HG03571 (cell line): Measurements from ENCODE around the gene PDE6D.

Source experiments
- ATAC-seq: cut with Tn5 transposase; IDR thresholded peaks from one replicate; pipeline ENCODE4 v1.9.1; 2021; ENCODE audit not compliant: unreplicated experiment

PDE6D gene

DNA sequence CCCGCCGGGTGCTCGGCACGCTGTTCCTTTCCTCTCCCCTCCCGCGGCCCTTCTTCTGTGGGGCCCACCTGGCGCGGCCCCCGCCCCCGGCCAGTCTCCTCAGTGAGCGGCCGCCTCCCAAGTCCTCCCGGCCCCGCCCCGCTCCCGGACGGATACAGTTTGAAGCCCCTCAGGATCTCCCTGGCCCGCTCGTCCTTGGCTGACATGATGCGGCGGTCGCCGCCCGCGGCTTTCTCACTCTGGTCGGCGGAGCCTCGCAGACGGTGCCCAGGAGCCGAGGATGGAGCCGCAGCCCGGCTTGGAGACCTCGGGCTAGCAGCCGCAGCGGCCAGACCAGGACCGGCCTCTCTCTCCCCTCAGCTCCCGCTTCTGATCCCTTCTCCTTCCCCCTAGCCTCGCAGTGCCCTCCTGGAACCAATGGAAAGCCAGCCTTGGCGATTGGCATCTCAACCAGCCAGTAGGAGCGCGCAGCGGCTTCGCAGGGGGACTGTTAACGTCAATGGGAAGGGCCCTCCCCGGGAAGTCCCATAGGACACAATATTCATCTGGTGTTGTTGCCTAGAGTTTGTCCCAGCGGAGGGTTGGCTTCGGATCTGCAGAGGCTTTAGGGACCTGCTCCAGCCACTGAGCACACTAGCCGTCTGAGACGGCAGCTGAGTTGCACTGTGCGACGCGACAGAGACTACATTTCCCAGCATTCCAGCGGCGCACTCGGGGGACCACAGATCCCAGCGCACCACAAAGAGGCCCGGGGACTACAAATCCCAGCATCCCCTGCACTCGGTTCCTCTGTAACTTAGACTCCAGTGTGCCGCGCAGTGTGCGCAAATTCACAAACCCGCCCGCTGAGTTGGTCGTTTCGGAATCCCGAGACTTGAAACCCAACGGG, at the start of gene PDE6D:
Gene PDE6D (minus strand): TSS at position 374 of the 889 bp plus-strand sequence. CDS start 168 bp downstream, at position 206.
- ATAC-seq = peak; percentile 87

DNA sequence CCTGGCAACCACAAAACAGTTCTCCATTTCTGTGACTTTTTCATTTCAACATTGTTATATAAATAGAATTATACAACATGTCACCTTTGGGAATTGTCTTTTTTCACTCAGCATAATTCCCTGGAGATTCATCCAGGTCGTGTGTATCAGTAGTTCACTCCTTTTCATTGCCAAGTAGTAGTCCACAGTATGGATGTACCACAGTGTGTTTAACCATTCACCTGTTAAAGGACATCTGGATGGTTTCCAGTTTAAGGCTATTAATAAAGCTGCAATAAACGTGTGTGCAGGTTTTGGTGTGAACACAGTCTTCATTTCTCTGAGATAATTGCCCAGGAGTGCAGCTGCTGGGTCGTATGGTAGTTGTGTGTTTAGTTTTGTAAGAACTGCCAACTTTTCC, 40.8 kb upstream of the PDE6D start:
- no peak for ATAC-seq

DNA sequence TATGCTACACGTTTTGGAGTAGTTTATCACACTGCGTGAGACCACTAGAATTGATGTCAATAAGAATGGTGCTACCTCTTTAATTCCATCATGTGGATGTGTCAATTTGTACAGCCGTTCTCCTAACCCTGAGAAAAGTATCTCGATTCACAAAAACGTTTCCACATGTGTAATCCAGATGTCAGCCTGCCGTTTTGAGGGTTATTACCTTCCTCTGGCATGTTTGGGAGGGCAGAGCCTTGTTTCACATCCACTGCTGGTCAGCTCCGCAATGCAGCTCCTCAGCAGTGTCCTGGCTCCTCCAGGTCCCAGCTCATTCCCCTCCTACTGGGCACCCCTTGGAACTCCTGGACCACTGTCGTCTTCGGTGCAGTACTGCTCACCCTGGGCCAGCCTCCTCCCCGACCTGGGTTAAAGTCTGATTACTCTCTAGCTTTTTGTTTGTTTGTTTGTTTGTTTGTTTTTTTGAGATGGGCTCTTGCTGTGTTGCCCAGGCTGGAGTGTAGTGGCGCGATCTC, 39.8 kb upstream of the PDE6D start:
- ATAC-seq = no peak

DNA sequence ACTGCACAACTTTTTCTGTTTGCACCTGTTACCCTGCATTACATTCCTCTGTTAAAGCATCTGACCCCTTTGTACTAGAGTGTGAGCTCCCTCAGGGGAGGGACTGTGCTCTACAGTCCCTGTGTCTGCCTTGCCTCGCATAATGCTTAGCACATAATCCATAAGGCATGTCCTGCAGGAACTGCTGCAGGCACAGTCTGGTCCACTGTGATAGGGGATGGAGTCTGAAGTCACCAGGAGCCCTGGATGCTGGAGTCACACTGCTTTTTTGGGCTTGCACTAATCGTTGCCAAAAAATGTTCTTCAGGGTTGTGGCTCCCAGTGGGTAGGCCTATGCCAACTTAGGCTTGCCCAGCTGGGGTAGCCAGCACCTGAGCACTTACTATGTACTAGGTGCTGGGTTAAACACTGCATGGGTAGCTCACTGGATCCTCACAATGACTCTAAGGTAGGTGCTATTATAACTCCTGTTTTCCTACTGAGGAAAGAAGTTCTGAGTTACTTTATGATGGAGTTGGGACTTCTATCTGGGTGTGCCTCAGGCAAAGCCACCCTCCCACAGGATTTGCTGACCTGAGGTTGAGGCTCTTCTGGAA, 38.5 kb upstream of the PDE6D start:
- ATAC-seq = no peak

DNA sequence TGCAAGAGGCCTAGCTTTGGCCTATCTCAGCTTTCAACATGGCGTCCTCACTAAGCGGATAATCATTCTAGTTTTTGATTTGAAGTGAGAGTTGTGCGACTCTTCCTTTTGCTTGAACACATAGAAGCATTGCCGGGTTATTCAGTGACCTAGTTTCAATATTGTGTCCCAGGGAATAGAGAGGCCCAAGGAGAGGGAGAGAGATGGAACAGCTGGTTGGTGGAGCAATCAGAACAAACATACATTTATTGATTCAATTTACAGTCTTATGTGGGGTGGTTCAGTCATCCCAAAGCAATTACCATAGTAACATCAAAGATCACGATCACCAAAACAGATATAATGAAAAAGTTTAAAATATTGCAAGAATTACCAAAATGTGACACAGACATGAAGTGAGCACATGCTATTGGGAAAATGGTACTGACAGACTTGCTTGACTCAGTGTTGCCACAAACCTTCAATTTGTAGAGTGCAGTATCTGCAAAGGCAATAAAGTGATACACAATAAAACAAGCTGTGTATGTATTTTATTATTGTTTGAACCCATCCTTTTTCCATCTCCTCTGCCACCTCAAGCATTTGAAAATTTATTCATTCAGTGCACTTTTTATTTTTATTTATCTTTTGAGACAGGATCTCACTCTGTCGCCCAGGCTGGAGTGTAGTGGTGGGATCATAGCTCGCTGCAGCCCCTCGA, 35.4 kb upstream of the PDE6D start:
- ATAC-seq = no peak

DNA sequence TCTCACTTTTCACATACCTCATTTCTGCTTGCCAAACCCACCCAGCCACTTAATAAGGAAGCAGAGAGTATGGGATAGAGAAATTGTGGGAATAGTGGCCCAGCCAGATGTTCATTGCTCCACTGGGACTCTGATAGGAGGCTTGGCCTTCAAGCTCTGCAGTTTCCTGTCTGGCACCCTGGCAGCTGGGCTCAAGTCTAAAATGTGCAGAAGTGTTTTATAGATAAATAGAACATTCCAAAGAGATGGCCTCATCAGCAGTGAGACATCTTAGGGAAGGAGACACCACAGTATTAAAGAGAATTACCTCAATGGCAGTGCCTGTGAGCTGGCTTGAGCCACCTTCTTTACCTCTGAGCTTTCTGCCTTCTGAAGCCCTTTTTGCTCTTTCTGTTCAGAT, 29.8 kb upstream of the PDE6D start:
- ATAC-seq = no peak

DNA sequence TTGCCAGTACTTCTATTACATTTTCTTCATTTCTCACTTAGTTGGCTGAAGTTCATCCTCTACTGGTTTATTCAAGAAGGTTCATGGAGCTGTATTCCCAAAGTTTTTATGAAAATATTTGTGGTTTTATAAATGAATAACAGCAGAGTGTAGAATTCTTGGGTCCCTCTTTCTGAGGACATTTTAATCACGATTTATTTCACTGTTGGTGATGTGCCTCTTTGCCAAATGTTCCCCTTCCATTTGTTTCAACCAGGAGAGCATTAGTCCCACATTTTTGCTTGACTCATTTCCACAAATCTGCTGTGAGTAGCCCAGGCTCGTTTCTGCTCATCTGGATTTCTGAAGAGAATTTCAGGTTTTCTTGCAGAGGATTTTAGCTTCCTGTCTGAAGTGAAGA, 25.9 kb upstream of the PDE6D start:
- ATAC-seq = no peak

DNA sequence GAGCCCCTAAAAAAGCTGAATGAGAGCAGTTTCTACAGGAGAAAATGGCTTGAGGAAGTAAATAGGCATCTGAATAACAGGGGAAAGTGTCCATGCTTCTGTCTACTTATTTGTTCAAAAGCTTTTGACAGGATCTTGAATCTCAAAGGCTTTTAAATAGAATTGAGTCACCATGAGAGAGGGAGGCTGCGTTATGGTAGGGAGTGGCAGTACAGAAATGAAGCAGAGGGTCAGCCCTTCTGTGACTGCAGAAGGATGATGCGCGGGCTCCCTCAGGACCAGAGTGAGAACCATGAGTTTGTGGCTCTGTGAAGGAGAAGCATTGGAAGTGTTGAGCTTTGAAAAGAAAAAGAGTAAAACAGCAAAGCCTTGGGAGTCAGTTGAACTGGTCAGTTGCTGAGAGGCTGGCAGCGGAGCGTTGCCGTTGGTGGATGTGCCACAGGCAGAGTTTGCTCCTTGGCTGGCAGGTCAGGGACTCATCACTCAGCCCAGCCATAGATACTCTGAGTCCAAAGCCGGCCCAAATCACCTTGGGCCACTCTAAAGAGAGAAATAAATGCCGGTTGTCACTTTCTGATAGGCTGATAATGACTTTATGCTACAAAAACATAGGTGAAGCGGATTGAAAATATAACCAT, 22.5 kb upstream of the PDE6D start:
- no peak for ATAC-seq

DNA sequence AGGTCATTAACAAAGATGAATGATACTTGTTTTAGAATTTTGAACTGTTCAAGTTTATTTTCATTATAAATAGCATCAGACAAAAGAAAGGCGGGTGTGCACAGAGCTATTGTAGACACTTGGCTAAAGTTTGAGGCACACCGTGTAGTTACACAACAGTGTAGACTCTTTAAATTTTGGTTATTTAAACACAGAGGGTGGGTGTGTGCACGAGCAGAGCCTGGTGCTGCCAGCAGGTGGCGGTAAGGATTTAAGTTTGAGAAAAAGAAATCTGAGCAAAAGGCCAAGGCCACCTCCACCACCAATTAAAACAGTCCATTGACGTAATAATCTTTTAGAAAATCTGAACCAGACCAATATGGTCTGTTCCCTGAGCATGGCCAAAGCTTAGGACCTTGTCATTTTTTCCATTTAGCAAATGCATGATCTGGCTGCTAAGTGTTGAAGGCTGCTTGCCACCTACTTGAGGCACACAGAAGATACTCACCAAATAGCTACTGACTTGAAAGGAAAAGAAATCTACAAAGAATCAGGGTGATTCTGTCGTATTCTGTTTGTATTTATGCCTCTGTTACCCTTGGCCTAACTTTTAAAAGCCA, 19.5 kb upstream of the PDE6D start:
- no peak for ATAC-seq

DNA sequence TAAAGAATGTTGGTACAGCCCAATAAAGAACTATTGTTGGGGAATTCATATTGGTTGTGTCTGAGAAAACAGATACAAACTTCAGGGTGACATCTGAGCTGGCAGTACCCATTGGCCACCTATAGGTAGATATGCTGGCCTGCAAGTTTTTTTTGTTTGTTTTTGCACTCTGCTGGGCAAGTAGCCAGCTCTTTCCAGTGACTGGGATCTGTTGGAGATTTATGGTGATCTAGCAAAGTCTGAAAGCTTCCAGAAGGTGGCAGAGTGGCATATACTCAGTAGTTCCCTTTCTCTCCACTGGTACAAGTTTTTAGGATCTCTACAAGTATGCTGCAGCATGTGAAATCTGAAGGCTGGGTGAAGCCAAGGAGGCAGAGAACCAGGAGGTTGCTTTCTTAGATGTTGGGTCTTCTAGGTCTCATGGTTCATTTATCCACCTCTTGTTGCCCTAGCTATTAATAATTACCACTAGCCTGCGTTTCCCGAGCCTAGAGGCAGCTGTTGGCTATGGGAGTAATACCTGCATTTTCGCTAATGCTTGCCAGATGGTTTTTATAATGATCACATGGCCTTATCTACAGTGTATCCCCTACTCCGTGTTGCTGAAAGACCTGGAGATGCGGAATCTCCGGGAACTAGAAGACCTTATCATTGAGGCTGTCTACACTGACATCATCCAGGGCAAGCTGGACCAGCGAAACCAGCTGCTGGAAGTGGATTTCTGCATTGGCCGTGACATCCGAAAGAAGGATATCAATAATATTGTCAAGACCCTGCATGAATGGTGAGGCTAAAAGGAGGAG, 14.6 kb upstream of the PDE6D start:
- no peak for ATAC-seq

DNA sequence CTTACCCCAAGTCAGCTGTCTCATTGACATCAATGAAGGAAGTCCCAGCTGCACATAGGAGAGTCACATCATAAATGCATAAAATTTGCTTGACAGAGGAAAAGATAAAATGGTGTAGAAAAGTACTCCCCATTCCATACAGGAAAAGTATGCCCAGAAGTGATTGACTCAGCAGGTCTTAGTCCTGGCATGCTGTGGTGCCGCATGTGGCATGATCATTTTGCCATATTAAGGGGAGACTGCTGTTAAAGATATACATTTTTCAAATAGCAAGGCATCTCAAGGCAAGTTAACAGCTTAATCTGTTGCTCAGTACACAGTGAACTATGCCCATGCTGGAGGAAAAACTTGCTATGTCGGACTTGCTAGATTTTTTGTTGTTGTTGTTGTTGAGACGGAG, 13.3 kb upstream of the PDE6D start:
- no peak for ATAC-seq

DNA sequence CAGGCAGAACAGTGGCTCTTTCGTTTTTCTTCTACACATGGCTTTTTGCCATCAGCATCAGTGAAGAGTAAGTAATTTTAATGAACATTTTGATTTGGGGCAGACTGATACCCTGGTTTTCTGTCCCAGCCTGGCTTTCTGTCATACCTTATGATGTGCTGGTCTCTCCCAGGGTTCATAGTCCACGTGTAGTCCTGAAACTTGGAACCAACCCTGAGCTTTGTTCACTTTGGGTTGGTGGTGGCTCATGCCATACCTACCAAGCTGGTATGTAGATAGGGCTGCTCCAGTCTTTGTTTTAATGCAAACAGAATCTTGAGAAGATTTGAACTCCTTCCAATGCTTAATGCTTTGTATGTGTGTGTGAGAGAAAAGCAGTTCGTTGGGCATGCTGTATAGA, 10.0 kb upstream of the PDE6D start:
- ATAC-seq = no peak

DNA sequence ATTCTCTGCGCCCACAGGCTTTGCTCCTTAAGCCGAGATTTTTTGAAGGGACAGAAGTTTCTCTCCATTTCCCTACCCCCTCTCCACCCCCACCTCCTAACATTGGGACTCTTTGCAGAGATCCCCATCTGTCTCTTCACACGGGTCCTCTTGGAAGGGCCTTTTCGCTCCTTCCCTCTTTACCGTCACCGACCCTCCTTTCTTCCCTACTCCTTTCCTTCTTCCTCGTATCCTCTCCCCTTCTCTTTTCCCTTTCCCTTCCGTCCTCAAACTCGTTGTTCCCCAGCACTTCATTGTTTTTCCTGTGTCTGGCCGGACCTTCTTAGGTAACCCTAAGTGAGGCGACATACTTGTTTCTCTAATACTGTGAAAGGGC, 5.8 kb upstream of the PDE6D start:
- no peak for ATAC-seq

DNA sequence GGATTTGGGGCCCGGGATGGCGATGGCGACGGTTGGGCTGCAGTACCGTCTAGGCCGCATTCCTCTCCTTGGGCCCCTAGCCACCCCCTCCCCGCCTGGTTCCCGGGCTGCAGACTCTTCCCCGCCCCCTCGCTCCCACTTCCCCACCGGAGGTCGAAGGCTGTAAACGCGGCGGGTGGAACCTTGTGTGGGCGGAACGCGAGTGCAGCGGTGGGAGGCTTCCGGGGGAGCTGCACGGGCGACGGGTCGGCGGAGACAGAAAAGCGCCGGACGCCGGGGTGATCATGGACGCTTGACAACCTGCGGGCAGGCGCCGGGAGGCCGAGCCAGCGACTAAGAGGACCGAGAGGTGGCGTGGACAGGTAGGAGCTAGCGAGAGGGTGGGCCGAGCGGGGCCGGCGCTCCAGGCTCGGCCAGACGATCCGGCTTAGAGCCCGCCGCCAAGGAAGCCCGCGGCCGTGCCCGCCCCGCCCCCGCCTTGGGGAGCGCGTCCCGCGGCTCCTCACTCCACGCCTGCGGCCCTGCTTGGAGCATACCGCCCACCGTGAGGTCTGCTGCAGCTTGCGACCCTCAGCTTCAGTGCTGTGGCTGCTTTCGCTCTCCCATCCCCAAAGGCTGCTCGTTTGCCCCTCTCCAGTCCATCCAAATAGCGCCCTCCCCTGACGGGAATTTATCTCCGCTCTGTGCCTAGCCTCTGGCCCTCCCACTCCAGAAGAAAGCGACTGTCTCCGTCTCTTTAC, 5.3 kb upstream of the PDE6D start, which contains the start of gene COPS7B:
Gene COPS7B (plus strand): TSS at position 269 of the 740 bp plus-strand sequence. CDS start 2,126 bp downstream, outside the sequence.
- ATAC-seq = peak; percentile 60

DNA sequence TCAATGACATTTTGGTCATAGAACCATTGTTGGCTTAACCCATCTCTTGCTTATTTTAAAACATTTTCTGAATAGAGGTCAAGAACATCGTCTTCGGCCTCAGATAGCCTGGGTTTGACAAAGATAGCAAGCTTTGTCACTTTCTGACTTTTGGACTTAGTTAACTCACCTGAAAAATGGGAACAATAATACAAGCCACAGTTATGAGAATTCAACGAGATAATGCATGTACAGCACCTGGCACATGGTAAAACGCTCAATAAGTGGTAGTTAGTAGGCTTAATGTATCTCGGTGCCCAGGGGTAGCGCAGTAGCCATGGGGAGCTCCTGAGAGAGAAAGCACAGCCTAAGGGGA, 4.7 kb upstream of the PDE6D start:
- ATAC-seq = no peak

DNA sequence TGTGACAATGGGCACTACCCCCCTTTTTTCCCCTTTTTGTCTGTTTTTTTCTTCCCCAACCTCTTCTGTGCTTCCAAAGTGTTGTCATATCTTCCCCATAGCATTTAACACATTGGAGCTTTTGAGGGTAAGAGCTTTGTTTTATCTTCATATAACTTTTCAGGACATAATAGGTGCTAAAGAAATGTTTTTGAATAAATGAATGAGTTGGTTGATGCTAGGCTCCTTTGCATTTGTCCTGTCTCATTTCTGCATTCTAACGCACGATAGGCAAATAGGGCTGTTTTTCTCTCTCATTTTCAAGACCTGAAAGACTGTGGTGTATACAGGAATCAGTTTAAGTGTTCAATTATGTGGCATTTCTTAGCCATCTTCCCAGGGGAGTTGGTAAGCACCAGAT, 4.3 kb upstream of the PDE6D start:
- ATAC-seq = no peak

DNA sequence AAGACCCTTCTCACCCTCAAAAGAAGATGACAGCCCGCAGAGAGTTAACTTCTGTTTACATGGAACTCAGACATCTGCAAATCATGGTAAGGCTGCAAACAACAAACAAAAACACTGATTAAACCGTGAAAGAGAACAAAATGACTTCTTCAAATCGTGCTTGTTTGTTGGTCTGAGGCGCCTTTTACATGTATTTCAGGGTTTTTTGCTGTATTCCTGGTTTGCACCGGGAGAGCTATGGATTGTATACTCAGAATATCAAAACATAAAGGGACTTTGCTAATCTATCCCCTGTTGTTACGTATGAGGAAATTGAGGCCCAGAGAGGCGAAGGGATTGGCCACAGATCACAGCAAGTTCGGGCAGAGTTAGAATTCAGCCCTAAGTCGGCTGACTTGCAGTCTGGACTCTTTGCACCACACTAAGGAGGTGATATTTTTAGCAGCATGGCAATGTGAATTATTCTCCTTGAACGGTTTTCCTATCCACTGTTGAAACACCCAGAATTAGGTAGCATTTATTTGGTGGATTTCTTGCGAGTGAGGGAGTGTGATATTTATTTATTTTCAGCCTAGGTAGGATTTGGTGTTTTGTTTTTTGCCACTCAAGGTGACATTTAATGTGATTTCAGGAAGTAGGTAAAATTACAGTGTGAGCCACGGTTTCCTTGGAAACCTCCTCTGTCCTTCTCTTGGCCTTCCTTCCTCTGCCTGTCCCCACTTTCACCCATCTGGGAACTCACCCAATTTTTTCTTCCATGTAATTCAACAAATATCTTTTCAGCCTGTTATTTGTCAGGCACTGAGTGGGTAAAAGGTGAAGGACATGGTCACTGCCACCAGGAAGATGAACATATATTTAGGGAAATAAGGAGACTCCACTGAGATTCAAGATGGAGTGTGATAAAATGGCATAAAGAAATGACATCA, 980 bp upstream of the PDE6D start:
- ATAC-seq = no peak
